GM19238 (cell line): ENCODE measurements around the gene GORASP2.

Source experiments
- DNase-seq: peaks from one replicate; pipeline ENCODE4 v3.0.0; 2011; ENCODE audit warnings: low spot score; ENCODE audit not compliant: insufficient read length

GORASP2 gene

DNA sequence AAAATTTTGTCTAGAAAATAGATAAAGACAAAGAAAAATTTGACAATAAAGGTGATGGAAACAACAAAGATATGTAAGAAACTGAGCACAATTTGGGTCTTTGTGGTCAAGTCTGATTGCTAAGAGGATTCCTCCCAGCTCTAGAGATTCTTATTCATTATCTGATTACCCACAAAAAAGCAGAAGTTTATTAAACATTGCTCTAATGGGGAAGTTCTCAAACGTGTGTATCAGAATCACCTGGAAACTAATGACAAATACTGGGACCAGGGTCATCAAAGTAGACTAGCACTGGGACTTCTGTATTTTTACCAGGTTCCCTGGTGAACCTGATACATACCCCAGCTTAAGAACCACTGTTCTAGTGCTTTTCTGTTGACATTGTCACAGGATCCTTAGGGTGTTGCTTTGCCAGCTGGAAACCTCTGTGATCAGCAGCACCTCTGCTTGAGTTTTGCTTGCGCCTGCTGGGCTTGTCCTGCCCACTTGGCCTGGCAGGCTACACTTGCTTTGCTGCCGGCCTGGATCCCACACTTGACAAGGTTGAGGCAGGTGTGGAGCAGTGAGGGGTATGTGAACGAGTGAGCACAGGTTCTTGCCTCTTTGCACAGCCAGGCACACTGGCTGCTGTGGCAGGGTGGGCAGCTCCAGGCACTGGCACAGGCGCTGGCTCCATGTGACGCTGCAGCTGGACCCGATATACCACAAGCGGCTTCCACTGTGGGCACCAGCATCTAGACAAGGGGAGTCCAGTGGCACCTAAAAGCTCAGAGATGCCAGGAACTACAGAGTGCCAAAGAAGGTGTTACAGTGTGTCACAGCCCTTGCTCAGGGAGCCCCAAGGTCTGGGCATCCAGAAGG lies 6.2 kb upstream of the GORASP2 start:
- DNase-seq = no peak

DNA sequence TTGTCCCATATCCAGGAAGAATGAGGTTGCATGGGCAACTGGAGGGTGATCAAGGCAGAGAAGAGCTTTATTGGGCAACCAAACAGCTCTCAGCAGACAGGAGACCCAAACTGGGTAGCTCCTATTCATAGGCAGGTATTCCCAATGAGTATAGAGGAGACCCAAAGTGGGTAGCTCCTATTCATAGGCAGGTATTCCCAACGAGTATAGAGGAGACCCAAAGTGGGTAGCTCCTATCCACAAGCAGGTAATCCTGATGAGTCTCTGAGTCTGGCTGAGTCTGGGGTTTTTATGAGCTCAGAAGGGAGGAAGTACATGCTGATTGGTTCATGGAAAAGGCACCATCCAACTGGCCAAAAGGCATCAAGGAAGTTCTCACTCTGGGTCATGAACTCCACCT lies 5.3 kb upstream of the GORASP2 start:
- DNase-seq = no peak

DNA sequence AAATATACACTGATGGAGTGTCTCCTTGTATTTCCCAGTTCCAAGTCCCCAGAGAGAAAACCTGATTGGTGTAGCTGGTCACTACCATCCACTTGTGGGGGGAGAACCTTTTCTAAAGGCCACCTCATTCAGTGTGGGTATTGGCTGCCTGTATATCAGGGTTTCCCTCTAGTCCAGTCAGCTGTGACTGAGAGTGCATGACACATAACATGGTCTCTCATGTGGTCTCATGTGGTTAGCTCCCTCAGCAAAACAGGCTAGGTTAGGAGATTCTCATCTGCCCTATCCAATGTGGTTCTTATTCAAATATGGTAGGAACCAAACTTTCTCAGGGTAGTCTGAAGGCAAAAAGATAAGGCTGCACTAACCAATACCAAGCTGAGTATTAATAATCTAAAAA lies 4.1 kb upstream of the GORASP2 start:
- no peak for DNase-seq

DNA sequence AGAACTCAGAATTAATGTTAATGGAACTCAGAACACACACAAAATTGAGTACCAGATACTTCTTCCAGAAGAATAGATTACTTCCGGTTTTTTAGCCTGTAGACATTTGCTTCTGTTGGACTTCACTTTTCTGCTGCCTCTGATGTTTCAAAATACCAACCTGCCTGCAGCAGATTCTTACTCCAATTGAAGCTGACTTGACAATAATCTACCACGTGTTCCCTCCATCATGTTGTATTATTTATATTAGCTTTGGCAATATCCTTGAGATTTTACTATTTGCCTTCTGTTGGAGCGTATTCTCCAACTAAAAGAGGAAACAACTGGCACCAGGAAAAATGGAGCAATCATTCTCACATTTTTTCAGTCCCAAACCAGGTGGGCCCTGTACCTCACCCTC lies 3.1 kb upstream of the GORASP2 start:
- no peak for DNase-seq

DNA sequence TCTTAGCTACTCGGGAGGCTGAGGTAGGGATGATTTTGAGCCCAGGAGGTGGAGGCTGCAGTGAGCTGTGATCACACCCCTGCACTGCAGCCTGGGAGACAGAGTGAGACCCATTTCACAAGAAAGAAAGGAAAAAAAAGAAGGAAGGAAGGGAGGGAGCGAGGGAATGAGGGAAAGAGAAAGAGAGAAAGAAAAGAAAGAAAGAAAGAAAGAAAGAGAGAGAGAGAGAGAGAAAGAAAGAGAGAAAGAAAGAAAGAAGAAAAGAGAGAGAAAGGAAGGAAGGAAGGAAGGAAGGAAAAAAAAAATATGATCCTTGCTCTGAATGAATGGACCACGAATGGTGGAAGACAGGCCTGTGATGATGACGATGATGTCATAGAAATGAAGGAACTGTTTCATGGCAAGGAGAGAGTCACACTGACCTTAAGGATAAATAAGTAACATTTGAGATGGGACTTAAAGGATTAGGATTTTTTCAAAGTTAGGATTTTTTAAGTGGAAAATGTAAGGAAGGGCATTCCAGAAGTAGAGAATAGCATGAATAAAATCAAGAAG lies 2.2 kb upstream of the GORASP2 start:
- no peak for DNase-seq

DNA sequence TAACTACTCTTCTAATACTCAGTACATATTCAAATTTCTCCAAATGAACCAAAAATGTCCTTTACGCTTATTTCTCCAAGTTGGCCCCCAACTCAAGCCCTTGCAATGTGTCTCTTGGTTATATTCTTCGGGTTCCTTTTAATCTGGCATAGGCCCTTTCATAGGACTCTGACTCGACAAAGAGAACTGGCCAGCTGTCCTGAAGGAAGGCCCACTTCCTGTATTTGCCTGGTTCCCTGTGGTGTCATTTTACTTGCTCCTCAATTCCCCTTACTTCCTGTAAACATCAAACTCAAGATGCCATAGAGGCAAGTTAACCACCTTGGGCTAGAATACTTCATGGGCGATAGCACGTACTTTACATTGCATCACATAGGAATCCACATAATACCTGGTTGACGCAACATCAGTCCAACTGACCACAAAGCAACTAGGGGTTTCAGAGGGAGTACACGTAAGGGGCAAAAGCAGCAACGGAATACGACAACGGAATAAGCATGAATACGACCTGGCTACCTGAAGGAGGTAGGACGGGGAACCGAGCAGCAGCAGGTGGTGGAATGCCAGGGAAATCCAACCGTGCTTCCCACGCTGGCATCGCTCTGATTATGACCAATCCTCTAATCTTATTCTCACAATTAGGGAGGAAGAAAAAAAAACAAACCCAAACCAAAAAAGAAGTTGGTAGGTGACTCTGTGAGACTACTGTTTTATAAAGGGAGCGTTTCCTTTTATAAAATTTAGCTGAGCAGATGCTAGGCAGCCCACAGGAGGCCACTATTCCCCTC lies 823 bp upstream of the GORASP2 start:
- DNase-seq = no peak

DNA sequence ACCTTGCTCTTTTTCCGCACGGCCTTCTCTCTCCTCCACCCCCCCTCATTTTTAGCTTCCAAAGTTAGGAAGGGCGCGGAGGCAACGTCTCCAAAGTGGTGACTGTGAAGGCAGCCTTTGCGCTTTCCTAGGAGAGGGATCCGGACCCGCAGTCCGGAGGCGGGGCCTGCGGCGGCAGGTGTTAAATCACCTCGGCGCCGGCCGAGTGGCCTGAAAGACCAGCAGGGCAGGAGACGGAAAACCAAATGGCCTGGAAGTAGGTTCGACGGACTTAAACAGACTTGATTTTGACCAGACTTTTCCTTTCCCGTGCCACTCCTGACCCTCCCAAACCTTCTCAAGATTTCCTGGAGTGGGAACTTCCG lies 615 bp downstream of the GORASP2 start:
- DNase-seq = peak; percentile 23

DNA sequence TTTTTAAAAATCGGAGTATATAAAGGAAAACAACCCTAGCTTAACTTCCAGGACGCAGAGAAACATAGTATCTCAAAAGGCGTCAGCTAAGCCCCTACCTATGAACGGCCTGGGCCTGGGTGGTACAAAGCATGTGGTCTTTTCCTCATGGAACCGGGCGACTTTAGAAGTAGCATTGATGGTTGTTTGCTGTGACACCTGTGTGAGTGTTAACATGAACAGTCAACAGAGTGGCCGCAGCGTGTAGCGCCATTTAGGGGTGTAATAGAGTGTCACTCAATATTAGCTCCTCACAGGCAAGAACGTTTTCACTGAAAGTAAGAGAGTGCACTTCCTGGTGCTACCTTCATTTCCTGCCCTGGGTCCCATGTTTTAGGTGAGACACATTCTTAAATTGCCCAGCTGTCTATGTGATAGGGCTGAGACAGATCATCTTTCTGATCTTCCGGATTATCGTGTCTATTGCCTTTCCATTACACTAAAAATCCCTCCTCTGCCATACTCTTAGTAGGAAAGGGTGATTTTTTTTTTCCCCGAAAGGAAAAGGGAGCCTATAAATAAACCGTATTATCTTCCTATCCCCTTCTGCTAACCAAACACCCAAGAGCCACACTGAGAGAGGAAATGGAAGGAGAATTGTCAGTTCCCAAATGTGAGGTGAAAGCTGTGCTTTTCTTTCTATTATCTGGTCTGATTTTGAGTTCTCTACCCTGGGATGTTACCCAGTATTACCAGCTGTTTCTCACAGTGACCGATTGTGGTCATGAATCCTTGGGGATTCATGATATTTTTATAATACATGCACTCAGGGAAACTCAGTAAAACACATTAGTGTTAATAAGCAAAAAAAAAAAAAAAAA lies 1.3 kb downstream of the GORASP2 start:
- DNase-seq = peak; percentile 53

DNA sequence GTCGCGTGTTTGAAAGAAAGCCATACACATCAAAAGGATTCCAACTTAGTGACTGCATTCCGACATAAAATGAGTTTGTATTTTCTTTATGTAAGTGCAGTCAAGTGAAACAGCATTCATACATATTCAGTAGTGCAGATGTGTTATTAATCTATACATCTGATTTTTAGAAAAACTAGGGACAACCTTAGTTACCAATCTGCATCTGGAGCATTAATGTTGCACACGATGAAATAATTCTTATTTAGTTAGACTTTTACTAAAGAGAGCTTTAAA lies 1.9 kb downstream of the GORASP2 start:
- DNase-seq = no peak

DNA sequence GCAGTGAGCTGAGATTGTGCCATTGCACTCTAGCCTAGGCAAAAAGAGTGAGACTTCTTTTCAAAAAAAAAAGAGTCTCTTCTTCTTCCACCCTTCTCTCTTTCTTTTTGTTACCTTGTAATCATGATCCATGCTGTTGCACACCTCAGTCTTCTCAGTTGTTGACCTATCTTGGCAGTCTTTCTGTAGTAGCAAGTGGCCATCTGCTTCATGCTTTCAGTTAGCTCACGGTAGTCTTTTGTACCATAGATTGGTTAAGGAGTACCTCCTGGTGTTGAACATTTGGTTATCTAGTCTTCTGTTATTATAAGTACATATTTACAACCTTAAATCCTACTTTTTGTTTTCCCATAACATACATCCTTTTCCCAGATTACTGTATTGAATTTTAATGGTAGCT lies 3.1 kb downstream of the GORASP2 start:
- no peak for DNase-seq

DNA sequence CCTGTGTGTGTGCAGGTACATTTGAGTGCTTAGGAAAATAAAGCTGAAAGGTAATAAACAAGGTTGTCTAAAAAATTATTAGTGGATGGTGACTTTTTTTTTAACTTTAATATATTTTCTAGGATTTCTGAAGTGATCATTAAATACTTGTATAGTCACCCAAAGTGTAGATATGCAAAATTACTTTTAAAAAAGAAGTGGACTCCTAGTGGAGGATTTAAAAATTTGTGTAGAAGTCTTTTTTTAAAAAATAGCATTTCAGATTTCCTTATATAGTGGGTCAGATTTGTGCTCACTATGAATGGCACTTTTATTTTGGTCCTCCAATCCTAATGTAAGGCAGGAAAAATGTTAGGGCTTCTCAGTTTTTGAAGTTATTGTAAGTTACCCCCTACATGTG lies 3.9 kb downstream of the GORASP2 start:
- no peak for DNase-seq

DNA sequence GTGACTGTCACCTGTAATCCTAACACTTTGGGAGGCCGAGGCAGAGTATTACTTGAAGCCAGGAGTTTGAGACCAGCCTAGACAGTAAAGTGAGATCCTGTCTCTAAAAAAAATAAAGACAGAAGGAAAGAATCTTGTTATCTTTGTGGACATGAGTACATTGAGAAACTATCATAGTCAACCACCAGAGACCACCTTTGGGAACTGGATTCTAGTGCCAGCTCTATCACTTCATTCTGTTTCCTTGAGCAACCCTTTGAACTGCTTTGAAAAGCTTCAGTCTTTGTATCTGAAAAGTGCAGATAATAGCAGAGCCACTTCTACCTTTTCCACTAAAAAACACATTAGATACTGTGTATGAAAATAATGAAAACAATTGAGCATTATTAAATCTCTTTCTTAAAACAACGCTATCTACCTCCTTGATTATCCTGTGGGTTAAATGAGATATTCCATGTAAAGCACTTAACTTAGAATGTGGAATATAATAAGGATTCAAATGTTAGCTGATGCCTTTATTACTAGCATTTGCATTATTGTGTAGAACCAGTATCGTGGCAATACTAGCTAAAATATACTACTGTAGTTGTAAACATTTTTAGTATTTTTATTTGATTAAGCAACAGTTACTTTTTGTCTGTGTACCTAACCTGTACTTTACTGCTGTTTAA lies 8.8 kb downstream of the GORASP2 start:
- DNase-seq = no peak

DNA sequence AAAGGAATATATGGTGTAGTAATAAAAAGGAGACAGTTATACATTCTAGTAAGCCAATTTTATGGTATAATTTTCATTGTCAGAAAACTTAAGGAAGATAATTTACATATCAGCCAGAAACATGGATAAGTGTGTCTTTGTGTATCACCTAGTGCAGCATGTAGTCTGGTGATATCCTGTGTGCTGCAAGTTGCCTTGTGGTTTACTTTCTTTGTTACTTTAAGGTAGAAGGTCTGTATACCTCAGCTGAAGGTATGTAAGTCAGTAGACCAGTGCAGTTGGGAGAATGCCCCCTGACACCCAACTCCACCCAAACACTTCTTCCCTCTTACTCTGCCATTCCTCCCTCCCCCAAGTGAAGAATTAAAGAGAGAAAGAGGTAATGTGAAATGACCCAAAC lies 11.0 kb downstream of the GORASP2 start:
- no peak for DNase-seq

DNA sequence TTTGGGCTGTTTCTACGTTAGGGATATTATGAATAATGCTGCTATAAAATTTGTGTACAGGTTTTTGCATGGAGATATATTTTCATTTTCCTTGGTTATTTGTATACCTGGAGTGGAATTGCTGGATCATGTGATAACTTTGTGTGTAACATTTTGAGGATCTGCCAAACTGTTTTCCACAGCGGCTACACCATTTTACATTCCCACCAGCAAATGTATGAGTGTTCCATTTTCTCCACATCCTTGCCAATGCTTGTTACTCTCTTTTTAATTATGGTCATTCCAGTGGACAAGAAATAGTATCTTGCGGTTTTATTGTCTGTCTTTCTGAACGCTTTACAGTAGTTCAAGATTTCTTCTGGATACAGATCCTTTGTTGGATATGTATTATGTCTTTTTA lies 13.6 kb downstream of the GORASP2 start:
- DNase-seq = no peak

DNA sequence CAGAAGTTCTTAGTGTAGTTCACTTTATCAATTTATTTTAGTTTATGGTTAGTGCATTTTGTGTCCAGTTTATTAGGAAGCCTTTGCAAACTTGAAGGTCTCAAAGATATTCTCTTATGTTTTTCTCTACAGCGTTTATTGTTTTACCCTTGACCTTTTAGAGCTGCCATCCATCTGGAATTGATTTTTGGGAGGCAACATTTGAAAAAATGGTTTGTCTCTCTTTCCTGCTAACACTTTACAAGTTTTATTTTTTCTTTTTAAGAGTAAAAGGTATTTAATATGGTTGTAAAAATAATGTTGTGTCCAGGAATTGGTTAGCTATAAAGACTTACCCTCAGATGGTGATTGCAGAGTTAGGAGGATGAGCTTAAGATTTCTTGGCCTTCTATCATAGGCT lies 14.0 kb downstream of the GORASP2 start:
- DNase-seq = no peak

DNA sequence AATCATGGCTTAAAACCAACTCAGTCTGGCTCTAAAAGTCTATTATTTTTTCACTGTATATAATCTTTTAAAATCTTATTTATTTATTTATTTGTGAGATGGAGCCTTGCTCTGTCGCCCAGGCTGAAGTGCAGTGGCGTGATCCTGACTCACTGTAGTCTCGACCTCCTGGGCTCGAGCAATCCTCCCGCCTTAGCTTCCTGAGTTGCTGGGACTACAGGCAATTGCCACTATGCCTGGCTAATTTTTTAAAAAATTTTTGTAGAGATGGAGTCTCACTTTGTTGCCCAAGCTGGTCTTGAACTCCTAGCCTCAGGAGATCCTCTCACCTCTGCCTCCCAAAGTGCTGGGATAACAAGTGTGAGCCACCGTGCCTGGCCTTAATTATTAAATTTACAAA lies 14.5 kb downstream of the GORASP2 start:
- DNase-seq = no peak

DNA sequence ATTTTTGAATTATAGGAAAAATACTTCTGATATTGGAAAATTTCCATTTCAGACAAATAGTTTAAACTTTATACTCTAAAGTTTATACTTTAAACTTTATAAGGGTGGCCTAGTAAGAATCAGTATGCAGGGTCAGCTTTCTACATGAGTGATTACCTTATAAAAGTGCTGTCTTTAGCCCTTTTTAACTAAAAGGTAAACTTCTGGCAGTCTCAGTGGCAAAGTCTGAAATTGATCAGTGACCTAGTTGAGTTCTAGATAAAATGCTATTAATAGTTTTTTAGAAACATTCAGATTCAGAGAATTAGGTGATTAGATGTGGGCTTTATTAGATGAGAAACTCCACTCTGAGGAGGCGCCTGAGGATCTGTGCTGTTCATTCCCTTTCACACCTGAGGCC lies 15.5 kb downstream of the GORASP2 start:
- DNase-seq = no peak

DNA sequence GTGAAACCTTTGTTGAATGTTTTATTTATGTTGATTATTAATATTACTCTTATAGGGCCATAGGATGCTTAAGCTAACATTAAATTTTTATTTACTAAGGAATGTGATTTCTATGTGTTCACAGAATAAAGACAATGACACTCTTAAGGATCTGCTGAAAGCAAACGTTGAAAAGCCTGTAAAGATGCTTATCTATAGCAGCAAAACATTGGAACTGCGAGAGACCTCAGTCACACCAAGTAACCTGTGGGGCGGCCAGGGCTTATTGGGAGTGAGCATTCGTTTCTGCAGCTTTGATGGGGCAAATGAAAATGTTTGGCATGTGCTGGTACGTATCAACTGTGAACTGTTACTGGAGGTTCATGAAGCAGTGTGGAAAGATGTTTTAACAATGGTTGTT lies 20.4 kb downstream of the GORASP2 start:
- DNase-seq = no peak

DNA sequence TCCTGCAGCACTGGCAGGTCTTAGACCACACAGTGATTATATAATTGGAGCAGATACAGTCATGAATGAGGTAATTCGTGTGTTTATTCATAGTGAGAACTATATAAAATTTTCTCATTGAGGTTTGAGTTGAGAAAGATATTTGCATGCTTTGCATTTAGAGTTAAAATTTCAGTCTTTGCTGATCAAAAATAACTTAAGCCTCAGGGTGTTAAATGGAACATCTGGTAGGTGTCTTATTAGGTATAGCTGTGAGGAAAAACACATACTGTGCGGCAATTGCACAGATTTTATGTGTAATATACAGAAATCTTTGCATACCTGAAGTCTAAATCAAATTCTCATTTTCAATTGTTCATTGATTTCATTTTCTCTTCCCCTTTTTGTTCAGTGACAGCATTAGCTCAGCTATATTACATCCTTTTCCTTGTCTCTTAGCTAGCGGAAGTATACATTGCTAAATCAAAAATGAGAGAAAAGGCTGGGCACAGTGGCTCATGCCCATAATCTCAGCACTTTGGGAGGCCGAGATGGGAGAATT lies 21.2 kb downstream of the GORASP2 start:
- no peak for DNase-seq

DNA sequence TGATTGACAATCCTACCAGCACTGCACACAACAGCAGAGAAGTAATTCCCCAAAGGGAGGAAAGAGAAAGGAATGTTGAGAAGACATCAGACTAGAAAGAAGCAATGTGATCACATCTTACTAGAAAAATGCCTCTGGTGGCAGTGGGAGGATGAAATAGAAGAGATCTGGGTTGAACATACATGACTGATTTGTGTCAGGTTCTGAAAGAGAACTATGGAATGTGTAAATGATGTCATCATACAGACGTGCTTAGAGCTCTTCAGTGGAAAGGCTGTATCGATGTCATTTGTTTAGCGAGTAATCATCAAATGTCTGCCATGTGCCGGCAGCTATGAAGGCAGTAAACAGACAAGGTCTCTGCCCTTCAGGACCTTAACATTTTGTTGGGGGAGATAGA lies 24.9 kb downstream of the GORASP2 start:
- DNase-seq = no peak

DNA sequence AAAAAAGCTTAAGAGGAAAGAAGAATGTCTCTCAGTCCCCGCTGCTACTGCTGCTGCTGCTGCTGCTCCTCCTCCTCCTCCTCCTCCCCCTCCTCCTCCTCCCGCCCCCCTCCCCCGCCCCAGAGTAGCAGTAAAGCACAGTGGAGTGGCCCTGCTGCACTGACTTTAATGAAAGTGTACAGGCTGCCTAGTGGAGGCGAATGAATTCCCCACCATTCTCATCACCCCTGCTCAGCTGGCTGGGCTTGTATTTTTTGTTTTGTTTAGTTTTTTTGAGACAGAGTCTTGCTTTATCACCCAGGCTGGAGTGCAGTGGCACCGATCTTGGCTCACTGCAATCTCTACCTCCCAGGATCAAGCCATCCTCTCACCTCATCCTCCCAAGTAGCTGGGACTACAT lies 34.3 kb downstream of the GORASP2 start:
- DNase-seq = no peak
